Measurements from ENCODE around the gene ZNF277. TPM values are rescaled to one million over a fixed set of nuclear protein-coding genes. Genes with fewer than 3 reads are reported as not detected.

Gene ZNF277
- polyA plus RNA-seq, 1 donor (not counting 4 experiments of a cell fraction or from before 2014, with no cell fraction given), result 20.2 TPM

DNA sequence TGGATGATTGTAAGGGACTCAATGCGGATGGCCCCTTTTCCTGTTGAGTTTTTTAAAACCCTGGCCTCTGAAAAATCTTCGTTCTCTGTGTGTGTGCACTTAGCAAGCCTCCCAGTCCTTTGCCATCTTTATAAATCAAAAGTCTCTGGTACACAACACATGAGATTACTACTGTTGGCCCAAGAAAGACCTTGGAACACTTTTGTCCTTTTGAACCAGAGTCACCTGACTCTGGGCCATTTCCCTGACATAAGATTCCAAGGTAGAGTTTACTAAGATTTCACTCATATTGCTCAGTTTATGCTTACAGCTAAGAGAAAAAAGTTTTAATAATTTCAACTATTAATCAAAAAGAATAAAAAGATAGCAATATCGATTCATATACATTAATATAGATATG is 179.0 kb downstream of the ZNF277 start:
- no peaks in the 10 kb centered on the region for H3K79me2 ChIP-seq (ENCODE audit: control insufficient read depth, insufficient read depth, low read length)
- H3K27me3 ChIP-seq (ENCODE audit: control insufficient read depth, extremely low read depth, insufficient read depth, low read length), result no peaks in the 10 kb centered on the region
- no peaks in the 10 kb centered on the region for H3K36me3 ChIP-seq (ENCODE audit: control insufficient read depth in 2 of 2, extremely low read depth in 1 of 2, insufficient read depth in 2 of 2, low read length in 2 of 2)
- H2AFZ ChIP-seq (ENCODE audit: control insufficient read depth, low read length), result no peak overlapping the region
- no peak overlapping the region for H3K4me3 ChIP-seq (ENCODE audit: control insufficient read depth in 2 of 3, extremely low read depth in 1 of 3, insufficient read depth in 2 of 3, low read depth in 1 of 3, low read length in 3 of 3)
- no peak overlapping the region for H3K4me2 ChIP-seq (ENCODE audit: control insufficient read depth, extremely low read depth, insufficient read depth, low read depth, low read length)
- no peaks in the 10 kb centered on the region for H3K9me1 ChIP-seq (ENCODE audit: control insufficient read depth, extremely low read depth, insufficient read depth, low read length)
- no peak overlapping the region for H3K27ac ChIP-seq (ENCODE audit: control insufficient read depth, insufficient read depth, low read length)
- H3K4me1 ChIP-seq (ENCODE audit: control insufficient read depth, extremely low read depth, insufficient read depth, low read length), result no peaks in the 10 kb centered on the region
- no peak overlapping the region for H3K9ac ChIP-seq (ENCODE audit: control insufficient read depth, extremely low read depth, insufficient read depth, low read length)
- TF ChIP-seq CTCF (optimal IDR thresholded peaks at IDR 0.05 in 1 of 3, IDR thresholded peaks at IDR 0.05 in 1 of 3, conservative IDR thresholded peaks at IDR 0.05 in 1 of 3; ENCODE audit: extremely low read depth in 1 of 3, insufficient read depth in 2 of 3, low read length in 3 of 3) (no peak), EZH2 (IDR thresholded peaks at IDR 0.05; ENCODE audit: low read length) (no peak)
- H4K20me1 ChIP-seq (ENCODE audit: control insufficient read depth, extremely low read depth, insufficient read depth, low read length), result no peaks in the 10 kb centered on the region
- no peak for FAIRE-seq
- dilution Hi-C loops (cut with MboI; ENCODE audit: extremely low pct_ligation_motif_present, low sequenced_read_pairs), result no loop called here
- H3K9me3 ChIP-seq (ENCODE audit: control insufficient read depth, low read depth, low read length), result no peaks in the 10 kb centered on the region
- DNase-seq (ENCODE audit: low read depth, low spot score), result no peak

- DNase-seq (ENCODE audit: low read depth, low spot score), result no peak
- H3K9me3 ChIP-seq (ENCODE audit: control insufficient read depth, low read depth, low read length), result no peaks in the 10 kb centered on the region
- no peaks in the 10 kb centered on the region for H3K4me1 ChIP-seq (ENCODE audit: control insufficient read depth, extremely low read depth, insufficient read depth, low read length)
- no peaks in the 10 kb centered on the region for H3K9me1 ChIP-seq (ENCODE audit: control insufficient read depth, extremely low read depth, insufficient read depth, low read length)
- TF ChIP-seq CTCF (optimal IDR thresholded peaks at IDR 0.05 in 1 of 3, IDR thresholded peaks at IDR 0.05 in 1 of 3, conservative IDR thresholded peaks at IDR 0.05 in 1 of 3; ENCODE audit: extremely low read depth in 1 of 3, insufficient read depth in 2 of 3, low read length in 3 of 3), result no peak
- no peak for TF ChIP-seq EZH2 (IDR thresholded peaks at IDR 0.05; ENCODE audit: low read length)
- dilution Hi-C loops (cut with MboI; ENCODE audit: extremely low pct_ligation_motif_present, low sequenced_read_pairs), result no loop called here
- no peaks in the 10 kb centered on the region for H3K36me3 ChIP-seq (ENCODE audit: control insufficient read depth in 2 of 2, extremely low read depth in 1 of 2, insufficient read depth in 2 of 2, low read length in 2 of 2)
- H3K79me2 ChIP-seq (ENCODE audit: control insufficient read depth, insufficient read depth, low read length), result no peaks in the 10 kb centered on the region
- H2AFZ ChIP-seq (ENCODE audit: control insufficient read depth, low read length), result no peak overlapping the region
- H3K27me3 ChIP-seq (ENCODE audit: control insufficient read depth, extremely low read depth, insufficient read depth, low read length), result no peaks in the 10 kb centered on the region
- H3K9ac ChIP-seq (ENCODE audit: control insufficient read depth, extremely low read depth, insufficient read depth, low read length), result no peak overlapping the region
- no peak overlapping the region for H3K27ac ChIP-seq (ENCODE audit: control insufficient read depth, insufficient read depth, low read length)
- H3K4me3 ChIP-seq (ENCODE audit: control insufficient read depth in 2 of 3, extremely low read depth in 1 of 3, insufficient read depth in 2 of 3, low read depth in 1 of 3, low read length in 3 of 3), result no peak overlapping the region
- no peaks in the 10 kb centered on the region for H4K20me1 ChIP-seq (ENCODE audit: control insufficient read depth, extremely low read depth, insufficient read depth, low read length)
- no peak overlapping the region for H3K4me2 ChIP-seq (ENCODE audit: control insufficient read depth, extremely low read depth, insufficient read depth, low read depth, low read length)
- no peak for FAIRE-seq
These were observed 180.1 kb downstream of the ZNF277 start for GRCh38 chr7:112386619-112387018.
